B cell (primary cell): ENCODE results near the gene CAMTA1. TPM values are rescaled to one million over a fixed set of nuclear protein-coding genes. Genes with fewer than 3 reads are reported as not detected.

Experiments
- ATAC-seq: fragments of 200-7000 bp; cut with Tn5 transposase; one replicate; pipeline ENCODE4 v1.10.0; 2021; ENCODE audit warnings: low read depth, mild to moderate bottlenecking, moderate number of reproducible peaks, moderate library complexity
- CTCF ChIA-PET: fragments of 350-600 bp; sonication (Branson Sonifier 250); formaldehyde crosslinking; loops from one replicate; lab custom pipeline; 2021; ENCODE audit warnings: antibody characterized with exemption, inconsistent platforms; lab: Charles Lee
- POLR2A ChIA-PET: fragments of 350-600 bp; sonication (Branson Sonifier 250); formaldehyde crosslinking; loops from one replicate; lab custom pipeline; 2021; ENCODE audit warnings: antibody characterized with exemption; lab: Charles Lee
- DNase-seq: peaks from one replicate; pipeline ENCODE4 v3.0.0; 2013
- H2AFZ ChIP-seq: 2 replicates; pipeline ENCODE4 v1.6.1; 2012; ENCODE audit warnings: mild to moderate bottlenecking, low read depth, low read length; ENCODE audit not compliant: insufficient read depth, poor library complexity, severe bottlenecking
- H3K27ac ChIP-seq, 2 donors: 1 replicate in 1 of 2; 2 replicates in 1 of 2; pipeline ENCODE4 v1.5.1; 2012 to 2013; ENCODE audit warnings: low read length in 2 of 2, mild to moderate bottlenecking in 2 of 2, moderate library complexity in 1 of 2
- H3K27me3 ChIP-seq, 4 experiments: fragments of 200-600 bp in 1 of 4; sonication (generic) in 1 of 4; replicated peaks in 1 of 4; 1 replicate in 2 of 4; 2 replicates in 2 of 4; pipeline versions ENCODE4 v1.6.1 to v1.7.0; 2013 to 2016; ENCODE audit warnings: low read length in 3 of 4, mild to moderate bottlenecking in 2 of 4, mixed read lengths in 1 of 4, moderate library complexity in 1 of 4; ENCODE audit not compliant: insufficient read depth in 4 of 4, control insufficient read depth in 3 of 4; ENCODE audit errors: control extremely low read depth in 1 of 4
- H3K36me3 ChIP-seq, 2 experiments: replicated peaks in 1 of 2; 1 replicate in 1 of 2; 2 replicates in 1 of 2; pipeline versions ENCODE4 v1.6.1 to v1.7.1; 2013; ENCODE audit warnings: low read length in 1 of 2; ENCODE audit not compliant: insufficient read depth in 2 of 2, control insufficient read depth in 1 of 2; ENCODE audit errors: control extremely low read depth in 1 of 2, extremely low read depth in 1 of 2
- H3K4me1 ChIP-seq, 2 donors: fragments of 200-600 bp in 1 of 2; sonication (generic) in 1 of 2; 1 replicate in 1 of 2; 2 replicates in 1 of 2; pipeline versions ENCODE4 v1.5.1 to v1.6.1; 2013 to 2017; ENCODE audit warnings: low read length in 2 of 2; ENCODE audit not compliant: control insufficient read depth in 2 of 2, insufficient read depth in 2 of 2
- H3K4me2 ChIP-seq: replicated peaks from 2 replicates; pipeline ENCODE3; 2012; ENCODE audit warnings: mild to moderate bottlenecking, low read depth, low read length; ENCODE audit not compliant: poor library complexity, severe bottlenecking
- H3K4me3 ChIP-seq, 5 experiments: fragments of 200-600 bp in 1 of 5; sonication (generic) in 1 of 5; 1 replicate in 3 of 5; 2 replicates in 2 of 5; pipeline versions ENCODE4 v1.5.1 to v1.7.0; 2011 to 2016; ENCODE audit warnings: low read length in 4 of 5, mild to moderate bottlenecking in 4 of 5, low read depth in 2 of 5, control low read depth in 1 of 5, moderate library complexity in 1 of 5; ENCODE audit not compliant: insufficient read depth in 1 of 5; ENCODE audit errors: control extremely low read depth in 1 of 5, extremely low read depth in 1 of 5
- H3K79me2 ChIP-seq: fragments of 200-600 bp; sonication (generic); one replicate; pipeline ENCODE4 v1.6.0; 2016; ENCODE audit warnings: low read length; ENCODE audit not compliant: control insufficient read depth, insufficient read depth
- H3K9ac ChIP-seq: fragments of 200-600 bp; sonication (generic); 2 replicates; pipeline ENCODE4 v1.6.1; 2017; ENCODE audit warnings: mild to moderate bottlenecking, low read length, moderate library complexity
- H3K9me3 ChIP-seq, 3 donors: one replicate each; pipeline versions ENCODE4 v1.6.1 to v1.7.1; 2013; ENCODE audit warnings: low read length in 2 of 3; ENCODE audit not compliant: control insufficient read depth in 2 of 3, insufficient read depth in 1 of 3; ENCODE audit errors: control extremely low read depth in 1 of 3
- H4K20me1 ChIP-seq: 2 replicates; pipeline ENCODE4 v1.6.0; 2012; ENCODE audit warnings: mild to moderate bottlenecking, low read length; ENCODE audit not compliant: insufficient read depth, control insufficient read depth, poor library complexity, severe bottlenecking
- H3K27ac Mint-ChIP-seq: one replicate; pipeline ENCODE4 v1.8.0; 2021; ENCODE audit warnings: mixed read lengths
- H3K27me3 Mint-ChIP-seq: one replicate; pipeline ENCODE4 v1.8.0; 2021; ENCODE audit warnings: mixed read lengths
- H3K4me1 Mint-ChIP-seq: one replicate; pipeline ENCODE4 v1.8.0; 2021; ENCODE audit warnings: mixed read lengths
- H3K4me3 Mint-ChIP-seq: one replicate; pipeline ENCODE4 v1.8.0; 2021; ENCODE audit warnings: mixed read lengths
- H3K9me3 Mint-ChIP-seq: one replicate; pipeline ENCODE4 v1.8.0; 2022; ENCODE audit warnings: mixed read lengths; ENCODE audit not compliant: insufficient read depth
- CTCF ChIP-seq: fragments of 200-600 bp; IDR thresholded peaks from one replicate; pipeline ENCODE4 v1.8.0; 2022; ENCODE audit warnings: antibody characterized with exemption, mild to moderate bottlenecking
- EZH2 ChIP-seq: IDR thresholded peaks from 2 replicates; pipeline ENCODE4 v1.6.1; 2012; ENCODE audit warnings: borderline replicate concordance, low read depth, mild to moderate bottlenecking, moderate library complexity, low read length; ENCODE audit not compliant: insufficient read depth, poor library complexity, severe bottlenecking
- WGBS: methylation state at CpG from one replicate; pipeline ENCODE4 v1.1.5; 2013; ENCODE audit warnings: missing lambda C conversion rate; ENCODE audit not compliant: insufficient coverage; 5-methylcytosine and 5-hydroxymethylcytosine counted together
- intact Hi-C: fragments of 100-400 bp; cut with micrococcal nuclease; formaldehyde crosslinking; loops from one replicate; pipeline ENCODE4 v1.10.0; 2022
- polyA plus RNA-seq: library from polyadenylated mRNA; depleted of rRNA; stranded (reverse); fragments of >200 nt; gene quantifications from 2 replicates; pipeline ENCODE4 v1.2.3, GENCODE V29; 2012
- total RNA-seq, 2 donors: library from RNA; stranded (reverse); fragments of 120-200 nt in 1 of 2; gene quantifications; 1 replicate in 1 of 2; 2 replicates in 1 of 2; pipeline versions ENCODE4 v1.2.3 to v1.2.4, GENCODE V29; 2013 to 2022

Gene CAMTA1
- total and polyA plus RNA-seq, 2 donors (not counting 1 experiment from before 2014, with no cell fraction given), result 42.2 to 45.7 TPM

GRCh38 chr1:7407980-7408770 lies 622.9 kb downstream of the CAMTA1 start:
- no peak for ATAC-seq
- no peak overlapping the region for H3K4me3 Mint-ChIP-seq
- H3K27me3 Mint-ChIP-seq, result peaks cover 9% of the 10 kb centered on the region

More at GRCh38 chr1:7407980-7408770, 622.9 kb downstream of the CAMTA1 start:
- intact Hi-C loops, result no loop called here
- H3K4me1 Mint-ChIP-seq, result no peaks in the 10 kb centered on the region
- ChIA-PET POLR2A (no interaction called here), CTCF (no interaction called here)
- Histone ChIP-seq H3K9ac (no peak overlapping the region), H2AFZ (no peak overlapping the region), H3K27me3 (peaks cover 0 to 4% (median 0%) of the 10 kb centered on the region in 4 experiments), H3K36me3 (no peaks in the 10 kb centered on the region), H3K27ac (no peak overlapping the region), H3K79me2 (no peaks in the 10 kb centered on the region), H3K4me3 (no peak overlapping the region), H3K9me3 (no peaks in the 10 kb centered on the region), H3K4me1 (no peaks in the 10 kb centered on the region), H4K20me1 (no peaks in the 10 kb centered on the region), H3K4me2 (no peak overlapping the region)
- no peak for TF ChIP-seq EZH2
- TF ChIP-seq CTCF, result no peak
- no peak overlapping the region for H3K27ac Mint-ChIP-seq
- H3K9me3 Mint-ChIP-seq, result no peaks in the 10 kb centered on the region
- 88% methylated on average over 22 of the region's 23 CpGs for WGBS
- DNase-seq, result no peak
